Kidney (tissue), 14 donors: ENCODE measurements around the gene GATA3. TPM values are rescaled to one million over a fixed set of nuclear protein-coding genes. Genes with fewer than 3 reads are reported as not detected.

Source experiments
- DNase-seq, 5 donors: peaks; one replicate each; pipeline ENCODE4 v3.0.0-alpha.2; 2013 to 2020
- FAIRE-seq: peaks from 2 replicates; lab custom pipeline; 2012; peaks lifted over from hg19 to GRCh38; lab: Jason Lieb, UNC
- H3K27ac ChIP-seq, 2 donors: one replicate each; pipeline ENCODE4 v1.7.0; 2013; ENCODE audit warnings: low read depth in 2 of 2, low read length in 2 of 2, inconsistent platforms in 1 of 2
- H3K27me3 ChIP-seq: one replicate; pipeline ENCODE4 v1.7.1; 2013; ENCODE audit warnings: low read length, inconsistent platforms; ENCODE audit not compliant: control insufficient read depth, insufficient read depth
- H3K36me3 ChIP-seq, 3 donors: one replicate each; pipeline versions ENCODE4 v1.7.0 to v1.7.1; 2013; ENCODE audit warnings: low read length in 3 of 3, control low read depth in 1 of 3, inconsistent platforms in 1 of 3; ENCODE audit not compliant: insufficient read depth in 3 of 3, control insufficient read depth in 2 of 3
- H3K4me1 ChIP-seq, 3 donors: one replicate each; pipeline versions ENCODE4 v1.7.0 to v1.7.1; 2013; ENCODE audit warnings: low read length in 3 of 3, inconsistent platforms in 1 of 3, low read depth in 1 of 3; ENCODE audit not compliant: control insufficient read depth in 2 of 3, insufficient read depth in 2 of 3
- H3K4me3 ChIP-seq, 3 donors: one replicate each; pipeline versions ENCODE4 v1.7.0 to v1.8.1; 2013; ENCODE audit warnings: low read length in 3 of 3, control low read depth in 1 of 3, inconsistent platforms in 1 of 3
- H3K9ac ChIP-seq, 3 donors: one replicate each; pipeline versions ENCODE4 v1.7.0 to v1.7.1; 2013; ENCODE audit warnings: low read length in 3 of 3, control low read depth in 1 of 3, inconsistent platforms in 1 of 3
- H3K9me3 ChIP-seq, 3 donors: one replicate each; pipeline versions ENCODE4 v1.7.0 to v1.7.1; 2013; ENCODE audit warnings: low read length in 3 of 3, control low read depth in 1 of 3, inconsistent platforms in 1 of 3; ENCODE audit not compliant: control insufficient read depth in 2 of 3, insufficient read depth in 1 of 3
- intact Hi-C: fragments of 100-400 bp; cut with DNase I; formaldehyde crosslinking; loops from one replicate; pipeline ENCODE4 v1.11.1; 2022
- polyA plus RNA-seq: library from polyadenylated mRNA; stranded (reverse); fragments of 350-450 nt; fragmentation: Illumina TruSeq; extraction: RNeasy Lipid Tissue Mini Kit (QIAGEN cat#74804); gene quantifications from one replicate; pipeline ENCODE4 v1.2.3, GENCODE V29; 2014; ENCODE audit warnings: low read depth, low replicate concordance; ENCODE audit not compliant: insufficient read depth
- total RNA-seq: library from RNA; stranded (reverse); fragmentation: NEBNext Ultra II Directional; extraction: Animal tissue kit (Norgen Biotek cat#: 25700); gene quantifications from one replicate; pipeline ENCODE4 v1.2.1, GENCODE V29; 2021
- TF ChIP-seq, protein P1 (sequence below): IDR thresholded peaks from 3 replicates; pipeline ENCODE4 v1.5.1; 2012; ENCODE audit warnings: mild to moderate bottlenecking, moderate library complexity, borderline replicate concordance; ENCODE audit not compliant: insufficient read depth; ENCODE audit errors: extremely low read depth
- donor health status: control.
- donor health status: control.
- donor health status: control.
- donor health status: control.
- donor health status: control.
- donor health status: DM: yes; HTN: yes; CAD: no.
- donor health status: Normal renal cell carcinoma (clear cell type).

Gene GATA3
- total and polyA plus RNA-seq, 2 donors from 2014 or later: 23.5 to 45.9 TPM

DNA sequence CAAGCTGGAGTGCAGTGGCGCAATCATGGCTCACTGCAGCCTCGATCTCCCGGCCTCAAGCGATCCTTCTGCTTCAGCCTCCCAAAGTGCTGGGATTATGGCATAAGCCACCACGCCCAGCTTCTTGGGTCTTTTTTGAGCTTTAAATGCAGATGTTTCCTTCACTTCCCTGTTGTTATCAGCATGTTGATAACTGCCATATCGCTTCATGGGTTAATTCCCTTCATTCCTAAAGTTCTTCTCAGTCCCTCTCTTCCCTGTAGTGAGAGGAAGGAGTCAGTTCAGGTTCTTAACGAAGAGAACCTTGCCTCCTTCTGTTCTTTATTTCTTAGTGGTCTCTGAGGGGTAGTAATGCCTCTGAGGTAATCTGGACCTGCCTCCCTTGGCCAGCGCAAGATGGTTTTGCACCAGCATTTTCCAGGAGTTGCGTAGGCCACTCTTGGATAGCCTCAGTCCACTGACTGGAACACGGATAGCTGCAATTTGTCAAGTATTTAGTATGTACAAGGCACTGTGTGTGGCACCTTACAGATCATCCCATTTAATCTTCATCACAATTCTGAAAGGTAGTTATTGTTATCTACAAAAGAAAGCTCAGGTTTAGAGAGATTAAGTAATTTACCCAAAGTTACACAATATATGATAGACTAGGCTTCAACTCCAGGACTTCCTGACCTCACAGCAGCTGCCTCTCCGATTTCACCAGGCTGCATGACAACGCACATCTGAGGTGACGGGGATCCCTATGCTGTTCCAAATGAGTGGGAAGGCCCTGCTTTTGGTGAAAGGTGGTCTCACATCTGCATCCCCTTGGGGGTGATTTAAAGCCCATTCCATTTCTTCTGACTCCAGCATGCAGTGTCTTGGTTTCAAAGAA is 60.5 kb downstream of the GATA3 start:
- Histone ChIP-seq H3K9me3 (no peaks in the 10 kb centered on the region), H3K4me3 (no peak overlapping the region), H3K4me1 (no peaks in the 10 kb centered on the region), H3K9ac (no peak overlapping the region), H3K27me3 (no peaks in the 10 kb centered on the region), H3K36me3 (no peaks in the 10 kb centered on the region), H3K27ac (no peak overlapping the region)
- TF ChIP-seq, protein P1, sequence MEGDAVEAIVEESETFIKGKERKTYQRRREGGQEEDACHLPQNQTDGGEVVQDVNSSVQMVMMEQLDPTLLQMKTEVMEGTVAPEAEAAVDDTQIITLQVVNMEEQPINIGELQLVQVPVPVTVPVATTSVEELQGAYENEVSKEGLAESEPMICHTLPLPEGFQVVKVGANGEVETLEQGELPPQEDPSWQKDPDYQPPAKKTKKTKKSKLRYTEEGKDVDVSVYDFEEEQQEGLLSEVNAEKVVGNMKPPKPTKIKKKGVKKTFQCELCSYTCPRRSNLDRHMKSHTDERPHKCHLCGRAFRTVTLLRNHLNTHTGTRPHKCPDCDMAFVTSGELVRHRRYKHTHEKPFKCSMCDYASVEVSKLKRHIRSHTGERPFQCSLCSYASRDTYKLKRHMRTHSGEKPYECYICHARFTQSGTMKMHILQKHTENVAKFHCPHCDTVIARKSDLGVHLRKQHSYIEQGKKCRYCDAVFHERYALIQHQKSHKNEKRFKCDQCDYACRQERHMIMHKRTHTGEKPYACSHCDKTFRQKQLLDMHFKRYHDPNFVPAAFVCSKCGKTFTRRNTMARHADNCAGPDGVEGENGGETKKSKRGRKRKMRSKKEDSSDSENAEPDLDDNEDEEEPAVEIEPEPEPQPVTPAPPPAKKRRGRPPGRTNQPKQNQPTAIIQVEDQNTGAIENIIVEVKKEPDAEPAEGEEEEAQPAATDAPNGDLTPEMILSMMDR: no peak
- no peak for FAIRE-seq
- no peak for DNase-seq
- intact Hi-C loops: no loop called here

DNA sequence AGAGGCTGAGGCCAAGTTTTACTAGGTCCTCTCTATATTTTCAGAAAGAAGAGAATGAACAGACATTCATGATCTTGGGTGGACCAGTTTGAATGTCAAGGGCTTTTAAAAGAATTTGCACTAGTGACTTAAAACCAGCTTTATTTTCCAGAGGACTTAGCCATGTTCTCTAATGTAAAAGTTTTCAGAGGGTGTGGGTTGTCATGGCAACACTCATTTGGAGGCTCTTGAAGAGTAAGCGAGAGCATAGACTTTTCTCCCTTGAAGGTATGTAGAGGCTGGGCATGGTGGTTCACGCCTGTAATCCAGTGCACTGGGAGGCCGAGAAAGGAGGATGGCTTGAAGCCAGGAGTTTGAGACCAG is 61.1 kb downstream of the GATA3 start:
- TF ChIP-seq, protein P1: no peak
- no peak for FAIRE-seq
- no peak overlapping the region for H3K27ac ChIP-seq

DNA sequence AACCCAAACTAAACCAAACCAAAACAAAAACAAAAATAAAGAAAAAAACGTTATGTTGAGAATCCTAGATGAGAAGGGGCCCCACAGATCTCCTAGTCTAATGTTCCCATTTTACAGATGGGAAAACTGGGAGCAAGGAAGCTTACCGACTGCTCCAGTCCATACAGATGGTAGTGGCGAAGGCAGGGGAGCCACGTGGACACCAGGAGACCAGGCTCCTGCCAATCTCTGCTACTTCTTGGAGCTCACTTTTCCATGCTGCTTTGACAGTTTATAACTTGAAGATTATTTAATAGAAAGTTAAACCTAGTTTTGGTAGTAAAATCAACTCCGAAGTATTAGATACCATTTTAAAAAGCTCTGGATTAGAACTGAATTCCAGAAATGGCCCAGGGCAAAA is 62.0 kb downstream of the GATA3 start:
- DNase-seq (no peak), FAIRE-seq (no peak)
- Histone ChIP-seq H3K9ac (no peak overlapping the region), H3K27me3 (no peaks in the 10 kb centered on the region), H3K9me3 (no peaks in the 10 kb centered on the region), H3K4me1 (no peaks in the 10 kb centered on the region), H3K27ac (no peak overlapping the region), H3K4me3 (no peak overlapping the region), H3K36me3 (no peaks in the 10 kb centered on the region)
- TF ChIP-seq, protein P1: no peak
- intact Hi-C loops: no loop called here

More for the DNA sequence above, 61.1 kb downstream of the GATA3 start:
- H3K4me1 ChIP-seq: no peaks in the 10 kb centered on the region
- intact Hi-C loops: no loop called here
- no peak overlapping the region for H3K4me3 ChIP-seq
- H3K9me3 ChIP-seq: no peaks in the 10 kb centered on the region
- no peaks in the 10 kb centered on the region for H3K36me3 ChIP-seq
- H3K27me3 ChIP-seq: no peaks in the 10 kb centered on the region
- no peak overlapping the region for H3K9ac ChIP-seq
- no peak for DNase-seq
